GM08714 (cell line): ENCODE data around the gene PDRG1.
A peak's percentile ranks its signal among the peaks of the same experiment; 100 is the strongest.
"Not testable (repeated sequence)": the region's sequence is repeated elsewhere in the genome, so short reads cannot be mapped to it uniquely, and the experiment has no call there.

ENCODE experiments used
- H3K4me3 ChIP-seq: fragments of 200-500 bp; sonication (Bioruptor generic); 2 replicates; pipeline ENCODE4 v1.5.1; 2014; ENCODE audit warnings: mild to moderate bottlenecking, low read length, inconsistent platforms
- ZNF274 ChIP-seq: IDR thresholded peaks from 2 replicates; pipeline ENCODE4 v1.6.1; 2012; ENCODE audit warnings: mild to moderate bottlenecking, low read depth, low read length

PDRG1 gene

DNA sequence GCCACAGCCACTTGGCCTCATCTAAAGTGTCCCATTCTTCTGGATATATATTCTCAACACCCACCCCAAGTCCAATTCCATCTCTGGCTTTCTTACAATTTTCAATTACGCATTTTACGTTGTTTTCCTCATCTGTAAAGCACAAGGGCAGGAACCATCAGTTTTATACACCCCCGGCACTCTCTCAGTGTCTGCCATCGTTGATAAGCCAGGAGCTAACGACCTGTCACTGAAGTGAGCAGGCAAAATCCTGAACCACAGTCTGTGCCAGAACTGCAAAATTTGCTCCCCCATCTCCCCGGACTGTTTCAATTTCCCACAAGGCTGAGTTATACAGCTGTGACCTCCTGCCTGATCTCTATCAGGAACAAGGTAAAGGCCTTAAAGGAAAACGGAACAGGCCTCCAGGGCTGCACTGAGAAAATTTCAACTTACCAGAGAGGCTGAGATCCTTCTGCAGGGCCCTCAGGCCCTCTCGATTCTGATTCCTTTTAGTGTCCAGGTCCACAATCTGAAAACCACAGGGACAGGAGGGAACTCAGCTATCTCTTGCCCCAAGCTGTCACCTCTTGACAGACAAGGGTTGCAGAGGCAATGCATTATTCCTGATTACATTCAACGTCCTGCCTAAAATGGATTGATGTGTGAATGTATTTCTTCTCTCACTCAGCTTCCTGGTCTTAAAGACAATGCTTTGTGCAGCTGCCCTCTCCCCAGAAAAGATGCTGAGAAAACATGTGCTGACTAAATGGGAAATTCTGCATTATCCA is 1.8 kb downstream of the PDRG1 start:
- no peak for TF ChIP-seq ZNF274
- H3K4me3 ChIP-seq: peak overlapping the region; percentile 95

DNA sequence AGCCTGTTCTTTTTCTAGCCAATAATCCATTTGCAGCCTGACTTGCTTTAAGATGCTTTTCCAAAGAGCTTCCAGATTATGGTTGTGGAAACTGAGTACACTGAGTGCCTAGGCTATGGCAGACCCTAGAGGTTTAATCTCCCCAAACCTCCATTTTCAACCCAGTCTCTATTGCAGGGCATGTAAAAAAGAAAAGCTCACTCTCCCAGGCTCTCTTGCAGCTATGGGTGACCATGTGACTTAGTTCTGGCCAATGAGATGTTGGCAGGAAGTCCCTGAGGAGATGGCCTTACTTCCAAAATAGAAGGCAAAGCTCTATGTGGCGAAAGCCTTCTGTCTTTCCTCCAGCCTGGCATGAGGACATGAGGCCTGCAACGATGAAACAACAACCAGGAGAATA is 3.8 kb downstream of the PDRG1 start:
- H3K4me3 ChIP-seq: no peak overlapping the region
- TF ChIP-seq ZNF274: no peak

DNA sequence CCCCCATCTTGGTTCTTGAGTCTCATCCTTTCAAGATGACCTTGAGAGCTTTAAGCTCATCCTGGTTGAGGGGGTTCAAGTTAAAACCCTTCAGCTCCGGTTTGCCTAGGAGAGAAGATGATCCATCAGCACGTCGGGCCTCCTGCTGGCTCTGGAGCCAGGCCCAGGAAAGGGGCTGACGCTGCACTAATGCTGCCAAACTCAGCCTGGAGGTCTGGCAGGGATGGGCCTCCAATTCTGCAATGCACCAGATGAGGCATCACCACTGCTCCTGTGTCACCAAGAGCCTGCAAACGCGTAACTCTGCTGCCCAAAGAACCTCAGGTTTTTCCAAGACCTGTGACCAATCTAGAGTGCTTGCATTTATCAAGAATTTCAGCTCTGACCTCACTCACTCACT is 6.1 kb downstream of the PDRG1 start:
- no peak for TF ChIP-seq ZNF274
- H3K4me3 ChIP-seq: no peak overlapping the region

DNA sequence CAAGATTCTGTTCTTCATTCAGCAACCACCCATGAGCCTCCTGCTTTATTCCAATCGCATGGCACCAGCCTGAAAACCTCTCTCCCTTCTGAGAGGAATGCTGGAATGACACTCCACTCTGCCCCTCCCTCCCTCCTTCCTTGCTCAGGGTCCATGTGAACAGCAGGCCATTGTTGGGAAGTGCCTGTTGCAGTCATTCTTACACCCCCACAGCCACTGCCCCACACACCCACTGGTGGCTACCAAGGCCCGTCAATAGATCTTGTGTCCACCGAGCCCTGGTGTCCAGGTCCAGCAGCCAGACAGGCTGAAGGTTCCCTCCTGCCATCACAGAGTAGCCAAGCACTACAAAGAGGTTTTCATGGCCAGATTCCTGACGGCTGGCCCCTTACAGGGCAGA is 6.5 kb downstream of the PDRG1 start:
- no peak for TF ChIP-seq ZNF274
- H3K4me3 ChIP-seq: no peak overlapping the region

DNA sequence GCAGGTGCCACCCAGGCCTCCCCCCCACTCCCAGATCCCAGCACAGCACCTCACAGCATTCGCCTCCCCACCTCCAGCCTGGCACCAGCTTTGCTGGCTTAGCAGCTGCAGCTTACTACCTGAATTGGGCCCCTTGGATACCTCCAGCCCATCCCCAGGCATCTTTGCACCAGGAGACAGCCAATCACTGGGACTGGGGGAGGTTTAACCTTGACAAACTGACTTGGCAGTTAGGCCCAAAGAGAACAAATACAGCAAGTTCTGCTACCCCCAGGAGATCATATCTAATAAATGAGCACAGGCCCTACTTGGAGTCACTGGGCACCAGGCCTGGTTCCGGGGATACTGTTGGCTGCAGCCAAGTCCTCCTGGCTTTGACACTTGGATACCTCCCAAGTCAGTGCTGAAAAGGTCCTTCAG is 8.8 kb downstream of the PDRG1 start:
- no peak overlapping the region for H3K4me3 ChIP-seq
- no peak for TF ChIP-seq ZNF274

DNA sequence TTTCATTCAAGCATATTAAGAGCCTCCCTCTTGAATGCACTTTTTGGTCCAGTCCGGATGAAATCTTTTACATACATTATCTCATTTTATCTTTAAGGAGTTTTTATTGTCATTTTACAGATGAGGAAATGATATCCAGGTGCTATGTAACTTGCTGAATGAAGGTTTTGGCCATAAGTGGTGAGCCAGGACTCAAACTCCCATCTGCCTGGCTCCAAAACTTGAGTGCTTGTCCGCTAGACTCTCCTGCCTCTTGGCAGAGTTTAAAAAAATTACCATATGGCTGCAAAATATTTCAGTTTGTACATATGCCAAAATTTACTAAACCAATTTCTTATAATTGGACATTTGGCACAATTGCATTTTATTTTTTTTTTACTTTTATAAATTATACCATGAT is 12.2 kb downstream of the PDRG1 start:
- H3K4me3 ChIP-seq: no peak overlapping the region
- TF ChIP-seq ZNF274: no peak

DNA sequence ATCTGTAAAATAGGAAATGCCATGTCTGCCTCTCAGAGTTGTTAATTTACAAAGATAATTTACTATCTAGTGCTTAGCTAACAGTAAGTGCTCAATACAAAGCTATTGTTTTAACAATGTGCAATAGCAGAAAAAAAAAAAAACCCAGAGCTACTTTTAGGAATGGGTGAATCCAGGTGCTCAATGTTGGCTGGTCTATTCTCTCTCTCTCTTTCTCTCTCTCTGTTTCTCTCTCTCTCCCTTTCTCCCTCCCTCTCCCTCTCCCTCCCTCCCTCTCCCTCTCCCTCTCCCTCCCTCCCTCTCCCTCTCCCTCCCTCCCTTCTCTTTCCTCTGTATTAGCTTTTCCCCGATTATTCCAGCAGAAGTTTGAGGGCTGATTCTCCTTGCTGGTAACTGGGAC is 14.0 kb downstream of the PDRG1 start:
- no peak overlapping the region for H3K4me3 ChIP-seq
- TF ChIP-seq ZNF274: no peak

DNA sequence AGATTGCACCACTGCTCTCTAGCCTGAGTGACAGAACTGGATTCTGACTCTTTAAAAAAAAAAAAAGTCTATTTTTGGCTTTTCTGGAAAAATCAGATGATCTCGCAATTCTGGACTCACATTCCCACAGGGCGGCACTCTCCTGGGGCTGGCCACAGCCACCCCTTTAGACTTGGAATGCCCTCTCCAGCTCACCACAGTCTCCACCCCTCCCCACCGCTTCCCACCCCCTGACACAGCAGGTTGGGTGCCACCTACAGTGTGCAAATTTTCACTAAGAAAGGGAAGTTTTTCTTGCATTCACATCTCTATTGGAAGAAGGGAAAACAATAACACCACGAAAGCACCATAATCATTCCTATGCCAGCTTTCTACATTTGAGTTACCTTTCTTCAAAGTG is 15.4 kb downstream of the PDRG1 start:
- no peak for TF ChIP-seq ZNF274
- H3K4me3 ChIP-seq: no peak overlapping the region

DNA sequence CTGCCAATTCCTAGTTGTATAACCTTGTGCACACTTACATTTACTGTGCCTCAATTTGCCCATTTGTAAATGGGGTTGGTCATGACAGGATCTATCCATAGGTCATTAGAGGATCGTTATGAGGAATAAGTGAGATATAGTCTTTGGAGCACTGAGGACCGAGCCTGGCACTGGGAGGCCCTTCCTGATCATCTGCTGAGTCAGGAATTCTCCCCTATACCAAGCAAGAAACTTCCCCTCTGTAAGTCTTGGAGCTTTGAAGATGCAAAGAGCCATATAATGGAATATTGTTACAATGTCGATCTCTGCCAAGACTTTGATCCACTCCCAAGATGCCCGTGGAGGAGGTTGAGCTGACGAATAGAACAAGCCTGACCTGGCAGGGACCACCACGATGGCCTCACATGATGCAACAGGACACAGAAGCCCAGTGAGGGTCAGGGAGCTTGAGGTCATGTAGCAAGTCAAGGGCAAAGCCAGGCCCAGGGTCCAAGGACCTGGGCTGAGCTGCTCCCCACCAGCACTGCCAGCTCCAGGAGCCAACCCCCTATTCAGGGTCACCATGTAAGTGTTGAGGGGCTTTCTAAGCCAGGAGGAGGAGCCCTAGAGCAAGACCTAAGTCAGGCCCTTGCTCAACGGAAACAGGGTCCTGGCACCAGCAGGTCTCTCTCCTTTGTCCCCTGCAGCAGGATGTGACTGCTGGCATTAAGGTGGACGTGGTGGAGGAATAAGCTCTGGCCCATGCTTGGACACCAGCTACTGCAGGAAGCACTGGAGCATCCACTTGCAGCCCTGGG is 16.7 kb downstream of the PDRG1 start:
- no peak overlapping the region for H3K4me3 ChIP-seq
- TF ChIP-seq ZNF274: no peak

DNA sequence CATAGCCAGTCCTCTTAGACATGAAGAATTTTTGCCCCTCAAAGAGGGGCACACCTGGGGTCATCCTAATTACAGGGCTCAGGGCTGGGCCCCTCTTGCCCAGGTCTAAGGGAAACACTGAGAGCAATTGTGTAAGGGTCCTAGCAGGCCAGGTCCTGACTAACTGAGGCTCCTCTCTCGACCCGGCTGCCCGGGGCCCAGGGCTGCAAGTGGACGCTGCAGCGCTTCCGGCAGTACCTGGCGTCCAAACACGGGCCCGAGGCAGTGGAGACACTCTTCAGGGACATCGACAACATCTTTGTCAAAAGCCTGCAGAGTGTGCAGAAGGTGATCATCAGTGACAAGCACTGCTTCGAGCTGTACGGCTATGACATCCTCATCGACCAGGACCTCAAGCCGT is 17.4 kb downstream of the PDRG1 start:
- H3K4me3 ChIP-seq: no peak overlapping the region
- no peak for TF ChIP-seq ZNF274

DNA sequence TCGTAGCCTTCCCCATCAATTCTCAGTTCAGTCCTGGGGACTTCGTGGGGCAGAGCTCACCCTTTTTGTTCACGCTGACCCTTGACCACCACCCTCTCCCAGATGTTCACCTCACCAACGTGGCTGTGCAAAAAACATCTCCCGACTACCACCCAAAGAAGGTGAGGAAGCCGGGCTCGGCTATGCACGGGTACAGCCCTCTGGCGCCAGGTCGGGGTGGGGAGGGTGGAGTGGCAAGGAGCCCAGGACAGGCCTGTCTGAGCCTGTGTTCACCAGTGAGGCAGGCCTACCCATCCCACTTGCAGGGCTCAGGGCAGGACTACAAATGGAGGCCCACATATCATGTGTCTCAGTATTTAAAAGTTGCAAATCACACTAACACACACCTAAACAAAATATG is 18.1 kb downstream of the PDRG1 start:
- H3K4me3 ChIP-seq: no peak overlapping the region
- TF ChIP-seq ZNF274: no peak

DNA sequence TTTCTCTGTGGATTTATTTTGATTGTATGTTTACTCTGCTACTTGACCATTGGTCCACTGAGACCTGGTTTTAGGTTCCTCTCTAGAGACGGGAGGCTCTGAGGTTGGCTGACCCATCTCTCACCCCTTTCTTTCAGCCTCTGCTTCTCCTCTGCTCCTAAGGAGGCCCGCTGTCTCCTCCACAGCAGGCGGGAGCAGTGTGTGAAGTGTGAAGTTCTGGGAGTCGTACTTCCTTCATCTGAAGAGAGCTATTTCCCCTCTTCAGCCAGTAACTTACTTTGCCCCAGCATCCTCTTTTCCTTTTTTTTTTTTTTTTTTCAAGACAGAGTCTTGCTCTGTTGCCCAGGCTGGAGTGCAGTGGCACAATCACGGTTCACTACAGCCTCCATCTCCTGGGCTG is 21.1 kb downstream of the PDRG1 start:
- TF ChIP-seq ZNF274: no peak
- no peak overlapping the region for H3K4me3 ChIP-seq

DNA sequence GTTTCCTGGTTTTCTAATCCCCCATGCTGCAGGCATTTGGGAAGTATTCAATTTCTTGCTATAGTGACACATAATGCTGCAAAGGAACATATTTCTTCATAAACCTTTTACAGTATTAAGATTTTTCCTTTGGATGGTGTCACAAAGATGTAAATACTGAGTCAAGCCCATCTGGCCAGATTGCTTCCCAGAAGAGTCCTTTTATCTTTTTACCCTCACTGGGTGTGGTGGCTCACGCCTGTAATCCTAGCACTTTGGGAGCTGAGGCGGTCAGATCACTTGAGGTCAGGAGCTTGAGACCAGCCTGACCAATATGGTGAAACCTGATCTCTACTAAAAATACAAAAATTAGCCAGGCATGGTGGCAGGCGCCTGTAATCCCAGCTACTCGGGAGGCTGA is 22.2 kb downstream of the PDRG1 start:
- not testable (repeated sequence) for H3K4me3 ChIP-seq

DNA sequence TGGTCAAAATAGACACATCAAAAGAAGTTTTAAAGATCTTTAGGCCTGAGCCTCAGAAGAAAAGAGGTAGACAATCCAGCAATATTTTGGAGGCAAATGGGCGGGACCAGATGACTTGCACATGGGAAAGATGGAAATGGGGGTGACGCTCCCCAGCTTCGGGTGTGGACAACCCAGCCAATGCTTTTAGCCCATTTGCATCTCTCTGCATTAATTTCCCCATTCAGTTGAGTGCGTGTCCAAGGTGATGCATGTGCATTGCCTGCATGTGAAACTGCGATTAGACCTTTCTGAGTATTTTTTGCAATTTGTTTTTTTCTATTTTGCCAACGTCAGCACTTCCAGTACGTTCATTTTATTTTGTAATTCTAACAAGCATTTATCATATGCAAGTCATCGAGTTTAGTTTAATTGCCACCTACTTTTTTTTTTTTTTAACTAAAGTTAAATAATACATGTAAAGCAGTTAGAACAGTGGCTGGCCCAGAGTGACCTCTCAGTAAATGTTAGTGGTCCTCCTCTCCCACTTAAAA is 24.2 kb downstream of the PDRG1 start:
- TF ChIP-seq ZNF274: no peak
- no peak overlapping the region for H3K4me3 ChIP-seq

DNA sequence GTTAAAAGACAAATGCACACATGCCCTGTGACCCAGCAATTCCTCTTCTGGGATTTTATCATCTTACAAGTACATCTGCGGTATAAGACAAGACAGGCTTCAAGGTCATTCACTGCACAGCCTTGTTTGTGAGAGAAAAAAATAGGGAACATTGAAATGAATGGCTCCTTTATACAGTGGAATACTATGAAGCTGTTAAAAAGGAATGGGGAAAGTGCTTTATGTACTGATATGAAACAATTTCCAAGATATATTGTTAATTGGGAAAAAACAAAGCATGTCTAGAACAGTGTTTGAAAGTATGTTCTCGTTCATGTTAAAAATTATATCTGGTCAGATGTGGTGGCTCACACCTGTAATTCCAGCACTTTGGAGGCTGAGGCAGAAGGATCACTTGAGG is 25.4 kb downstream of the PDRG1 start:
- H3K4me3 ChIP-seq: no peak overlapping the region
- TF ChIP-seq ZNF274: no peak
